HAP-1 (cell line): ENCODE data around the gene RNASE1.
"Not testable (repeated sequence)": the region's sequence is repeated elsewhere in the genome, so short reads cannot be mapped to it uniquely, and the experiment has no call there.

Experiments
- DNase-seq, 2 experiments: peaks; one replicate each; pipeline ENCODE4 v3.0.0-alpha.2; 2016 to 2020; ENCODE audit warnings: low spot score in 2 of 2
- H3K27me3 ChIP-seq: fragments of 250-450 bp; sonication (Bioruptor Pico); 2 replicates; pipeline ENCODE4 v1.5.1; 2020; ENCODE audit warnings: low read depth, mild to moderate bottlenecking, moderate library complexity
- H3K36me3 ChIP-seq: fragments of 250-450 bp; sonication (Bioruptor Pico); replicated peaks from 2 replicates; pipeline ENCODE4 v1.5.1; 2020; ENCODE audit warnings: mild to moderate bottlenecking
- H3K4me1 ChIP-seq: fragments of 250-450 bp; sonication (Bioruptor Pico); 2 replicates; pipeline ENCODE4 v1.5.1; 2020; ENCODE audit warnings: mild to moderate bottlenecking
- H3K4me3 ChIP-seq: fragments of 250-450 bp; sonication (Bioruptor Pico); 2 replicates; pipeline ENCODE4 v1.5.1; 2020; ENCODE audit warnings: mild to moderate bottlenecking, moderate library complexity
- H3K9me3 ChIP-seq: fragments of 250-450 bp; sonication (Bioruptor Pico); 2 replicates; pipeline ENCODE4 v1.5.1; 2020; ENCODE audit warnings: mild to moderate bottlenecking, moderate library complexity
- in situ Hi-C: fragments of 300-500 bp; cut with MboI; formaldehyde crosslinking; loops from 3 replicates; pipeline ENCODE4 v1.14.3; 2020; ENCODE audit warnings: low sequenced_read_pairs, inconsistent platforms, mixed read lengths

Gene RNASE1

GRCh38 chr14:20775043-20775442 lies 27.6 kb downstream of the RNASE1 start:
- H3K36me3 ChIP-seq: no peaks in the 10 kb centered on the region
- H3K4me3 ChIP-seq: no peak overlapping the region
- DNase-seq: no peak
- in situ Hi-C loops: no loop called here
- no peaks in the 10 kb centered on the region for H3K4me1 ChIP-seq
- H3K9me3 ChIP-seq: no peaks in the 10 kb centered on the region
- peaks cover 5% of the 10 kb centered on the region for H3K27me3 ChIP-seq

- H3K27me3 ChIP-seq: peaks cover 5% of the 10 kb centered on the region
- no peak overlapping the region for H3K4me3 ChIP-seq
- in situ Hi-C loops: no loop called here
- H3K4me1 ChIP-seq: no peaks in the 10 kb centered on the region
- H3K9me3 ChIP-seq: no peaks in the 10 kb centered on the region
- no peak for DNase-seq
- H3K36me3 ChIP-seq: no peaks in the 10 kb centered on the region
Measured at GRCh38 chr14:20774258-20774824, 28.3 kb downstream of the RNASE1 start.

- Histone ChIP-seq H3K27me3 (peaks cover 5% of the 10 kb centered on the region), H3K4me1 (no peaks in the 10 kb centered on the region), H3K4me3 (no peak overlapping the region), H3K9me3 (no peaks in the 10 kb centered on the region), H3K36me3 (no peaks in the 10 kb centered on the region)
- in situ Hi-C loops: no loop called here
- peak in 1 of 2 experiments; percentile 24 for DNase-seq
Measured at GRCh38 chr14:20772650-20773049, 30.0 kb downstream of the RNASE1 start.

- no peak for DNase-seq
- no peaks in the 10 kb centered on the region for H3K27me3 ChIP-seq
- H3K9me3 ChIP-seq: no peaks in the 10 kb centered on the region
- in situ Hi-C loops: no loop called here
- no peaks in the 10 kb centered on the region for H3K4me1 ChIP-seq
- H3K4me3 ChIP-seq: no peak overlapping the region
- H3K36me3 ChIP-seq: no peaks in the 10 kb centered on the region
Measured at GRCh38 chr14:20769421-20769820, 33.2 kb downstream of the RNASE1 start.

GRCh38 chr14:20768593-20768892 lies 34.1 kb downstream of the RNASE1 start:
- Histone ChIP-seq H3K27me3 (no peaks in the 10 kb centered on the region), H3K9me3 (no peaks in the 10 kb centered on the region), H3K4me3 (no peak overlapping the region), H3K36me3 (no peaks in the 10 kb centered on the region), H3K4me1 (no peaks in the 10 kb centered on the region)
- in situ Hi-C loops: no loop called here
- no peak for DNase-seq

- Histone ChIP-seq H3K4me1 (no peaks in the 10 kb centered on the region), H3K36me3 (no peaks in the 10 kb centered on the region), H3K4me3 (no peak overlapping the region), H3K9me3 (no peaks in the 10 kb centered on the region), H3K27me3 (no peaks in the 10 kb centered on the region)
- DNase-seq: no peak
- in situ Hi-C loops: no loop called here
Measured at GRCh38 chr14:20760950-20761349, 41.7 kb downstream of the RNASE1 start.

- H3K4me1 ChIP-seq, H3K36me3 ChIP-seq, DNase-seq, H3K9me3 ChIP-seq, in situ Hi-C loops, H3K27me3 ChIP-seq, H3K4me3 ChIP-seq: not testable (repeated sequence)
Measured at GRCh38 chr14:20759465-20759864, 43.2 kb downstream of the RNASE1 start.

GRCh38 chr14:20757965-20758364 lies 44.7 kb downstream of the RNASE1 start:
- no peaks in the 10 kb centered on the region for H3K27me3 ChIP-seq
- no peak overlapping the region for H3K4me3 ChIP-seq
- H3K9me3 ChIP-seq: no peaks in the 10 kb centered on the region
- H3K4me1 ChIP-seq: no peaks in the 10 kb centered on the region
- in situ Hi-C loops: no loop called here
- peak in 1 of 2 experiments; percentile 11 for DNase-seq
- no peaks in the 10 kb centered on the region for H3K36me3 ChIP-seq

- no peaks in the 10 kb centered on the region for H3K4me1 ChIP-seq
- no peak overlapping the region for H3K4me3 ChIP-seq
- in situ Hi-C loops: no loop called here
- no peaks in the 10 kb centered on the region for H3K27me3 ChIP-seq
- no peak for DNase-seq
- no peaks in the 10 kb centered on the region; the same call in 1 of the 2 replicates for H3K9me3 ChIP-seq
- no peaks in the 10 kb centered on the region for H3K36me3 ChIP-seq
Measured at GRCh38 chr14:20755037-20755436, 47.6 kb downstream of the RNASE1 start.

GRCh38 chr14:20754308-20754707 lies 48.3 kb downstream of the RNASE1 start:
- in situ Hi-C loops: no loop called here
- no peak overlapping the region for H3K4me3 ChIP-seq
- no peaks in the 10 kb centered on the region for H3K36me3 ChIP-seq
- no peaks in the 10 kb centered on the region for H3K27me3 ChIP-seq
- no peak for DNase-seq
- H3K4me1 ChIP-seq: no peaks in the 10 kb centered on the region
- no peaks in the 10 kb centered on the region; the same call in 1 of the 2 replicates for H3K9me3 ChIP-seq

- in situ Hi-C loops: no loop called here
- H3K9me3 ChIP-seq: no peaks in the 10 kb centered on the region; the same call in 1 of the 2 replicates
- peak in 1 of 2 experiments; percentile 10 for DNase-seq
- no peaks in the 10 kb centered on the region for H3K36me3 ChIP-seq
- no peak overlapping the region for H3K4me3 ChIP-seq
- H3K4me1 ChIP-seq: no peaks in the 10 kb centered on the region
- H3K27me3 ChIP-seq: no peaks in the 10 kb centered on the region
Measured at GRCh38 chr14:20751963-20752562, 50.6 kb downstream of the RNASE1 start.
